ENCODE data around the gene UGT1A1. TPM values are rescaled to one million over a fixed set of nuclear protein-coding genes. Genes with fewer than 3 reads are reported as not detected.

Gene UGT1A1
- total RNA-seq, 1 experiment from 2014 or later: 0.33 TPM

DNA sequence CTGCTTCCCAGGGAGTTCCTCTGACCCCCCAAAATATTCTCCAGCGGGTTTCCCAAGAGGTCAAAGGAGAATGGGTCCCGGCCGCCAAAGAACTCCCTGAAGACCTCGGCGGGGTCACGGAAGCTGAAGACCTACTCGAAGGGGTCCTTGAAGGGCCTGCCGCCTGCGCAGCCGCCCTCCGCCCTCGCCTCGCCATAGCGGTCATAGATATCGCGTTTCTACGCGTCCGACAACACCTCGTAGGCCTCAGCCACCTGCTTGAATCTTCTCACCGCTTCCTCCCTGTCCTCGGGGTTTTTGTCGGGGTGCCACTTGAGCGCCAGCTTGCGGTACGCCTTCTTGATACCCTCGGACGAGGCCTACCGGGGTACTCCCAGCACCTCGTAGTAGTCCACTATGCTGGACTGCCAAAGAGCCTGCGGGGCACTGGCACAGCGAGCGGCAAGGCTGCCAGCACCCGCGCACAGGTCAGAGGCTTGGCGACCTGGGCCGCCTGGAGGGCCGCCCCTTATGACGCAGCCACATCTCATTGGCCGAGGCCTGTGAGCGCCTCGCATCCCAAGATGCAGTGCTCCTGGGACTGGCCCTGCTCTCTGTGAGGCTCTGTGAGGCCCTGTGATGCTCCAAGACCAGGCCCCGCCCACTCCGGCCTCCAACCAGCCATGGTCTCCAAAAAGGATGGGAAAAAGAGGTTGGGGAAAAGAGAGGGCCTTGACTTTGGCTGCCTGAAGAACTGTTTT is 5.0 kb upstream of the UGT1A1 start:
- H3K4me1 ChIP-seq (ENCODE audit: insufficient read depth, low read length): no peaks in the 10 kb centered on the region
- H3K9me3 ChIP-seq (ENCODE audit: low read length): no peaks in the 10 kb centered on the region
- no peak overlapping the region for H3K4me2 ChIP-seq (ENCODE audit: low read length)
- H3K27ac ChIP-seq (ENCODE audit: low read length): no peak overlapping the region
- H2AFZ ChIP-seq (ENCODE audit: low read length): no peak overlapping the region
- H3K36me3 ChIP-seq (ENCODE audit: low read depth, low read length): no peaks in the 10 kb centered on the region
- H3K79me2 ChIP-seq (ENCODE audit: low read length): no peaks in the 10 kb centered on the region
- ChIA-PET POLR2A (ENCODE audit: unreplicated experiment) (no interaction called here), CTCF (no interaction called here)
- no peaks in the 10 kb centered on the region for H3K9me2 ChIP-seq (replicated peaks; ENCODE audit: low read length)
- no peak overlapping the region for H3K9ac ChIP-seq (ENCODE audit: low read length)
- no peaks in the 10 kb centered on the region for H4K20me1 ChIP-seq (ENCODE audit: low read length)
- no peaks in the 10 kb centered on the region for H3K27me3 ChIP-seq (ENCODE audit: low read length)
- TF ChIP-seq EZH2phosphoT487 (IDR thresholded peaks at IDR 0.05; ENCODE audit: borderline replicate concordance, low read length): no peak
- TF ChIP-seq EZH2 (IDR thresholded peaks at IDR 0.05; ENCODE audit: low read length, unreplicated experiment): no peak
- TF ChIP-seq, protein P1, sequence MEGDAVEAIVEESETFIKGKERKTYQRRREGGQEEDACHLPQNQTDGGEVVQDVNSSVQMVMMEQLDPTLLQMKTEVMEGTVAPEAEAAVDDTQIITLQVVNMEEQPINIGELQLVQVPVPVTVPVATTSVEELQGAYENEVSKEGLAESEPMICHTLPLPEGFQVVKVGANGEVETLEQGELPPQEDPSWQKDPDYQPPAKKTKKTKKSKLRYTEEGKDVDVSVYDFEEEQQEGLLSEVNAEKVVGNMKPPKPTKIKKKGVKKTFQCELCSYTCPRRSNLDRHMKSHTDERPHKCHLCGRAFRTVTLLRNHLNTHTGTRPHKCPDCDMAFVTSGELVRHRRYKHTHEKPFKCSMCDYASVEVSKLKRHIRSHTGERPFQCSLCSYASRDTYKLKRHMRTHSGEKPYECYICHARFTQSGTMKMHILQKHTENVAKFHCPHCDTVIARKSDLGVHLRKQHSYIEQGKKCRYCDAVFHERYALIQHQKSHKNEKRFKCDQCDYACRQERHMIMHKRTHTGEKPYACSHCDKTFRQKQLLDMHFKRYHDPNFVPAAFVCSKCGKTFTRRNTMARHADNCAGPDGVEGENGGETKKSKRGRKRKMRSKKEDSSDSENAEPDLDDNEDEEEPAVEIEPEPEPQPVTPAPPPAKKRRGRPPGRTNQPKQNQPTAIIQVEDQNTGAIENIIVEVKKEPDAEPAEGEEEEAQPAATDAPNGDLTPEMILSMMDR (conservative IDR thresholded peaks at IDR 0.05; ENCODE audit: low read depth, low read length): no peak
- intact Hi-C loops (cut with micrococcal nuclease): no loop called here
- no peaks in the 10 kb centered on the region for H3F3A ChIP-seq (ENCODE audit: low read length, unreplicated experiment)
- H3K4me3 ChIP-seq (ENCODE audit: low read length): no peak overlapping the region
- BruUV-seq (replicated peaks): no TSS peak
- ATAC-seq: no peak
- no peak for DNase-seq

DNA sequence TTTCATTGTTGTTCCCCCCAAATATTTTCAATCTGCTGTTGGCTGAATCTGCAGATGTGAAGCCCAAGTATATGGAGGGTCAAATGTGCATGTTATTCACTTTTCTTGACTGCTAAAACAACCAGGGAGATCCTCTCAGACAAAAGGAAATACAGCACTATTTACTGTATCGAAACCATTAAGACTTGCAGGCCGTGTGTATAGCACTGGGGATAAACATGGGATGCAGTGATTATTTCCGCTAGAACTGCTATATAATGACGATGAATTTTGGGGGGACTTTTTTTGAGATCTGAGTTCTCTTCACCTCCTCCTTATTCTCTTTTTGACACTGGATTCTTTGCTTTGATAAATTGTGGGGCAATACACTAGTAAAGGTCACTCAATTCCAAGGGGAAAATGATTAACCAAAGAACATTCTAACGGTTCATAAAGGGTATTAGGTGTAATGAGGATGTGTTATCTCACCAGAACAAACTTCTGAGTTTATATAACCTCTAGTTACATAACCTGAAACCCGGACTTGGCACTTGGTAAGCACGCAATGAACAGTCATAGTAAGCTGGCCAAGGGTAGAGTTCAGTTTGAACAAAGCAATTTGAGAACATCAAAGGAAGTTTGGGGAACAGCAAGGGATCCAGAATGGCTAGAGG is 3.5 kb upstream of the UGT1A1 start:
- no peak for DNase-seq
- no peaks in the 10 kb centered on the region for H3K9me3 ChIP-seq (ENCODE audit: low read length)
- H3K4me3 ChIP-seq (ENCODE audit: low read length): no peak overlapping the region
- H4K20me1 ChIP-seq (ENCODE audit: low read length): no peaks in the 10 kb centered on the region
- no TSS peak for BruUV-seq (replicated peaks)
- no peaks in the 10 kb centered on the region for H3K9me2 ChIP-seq (replicated peaks; ENCODE audit: low read length)
- H3K79me2 ChIP-seq (ENCODE audit: low read length): no peaks in the 10 kb centered on the region
- H3K36me3 ChIP-seq (ENCODE audit: low read depth, low read length): no peaks in the 10 kb centered on the region
- no peaks in the 10 kb centered on the region for H3K4me1 ChIP-seq (ENCODE audit: insufficient read depth, low read length)
- no peak overlapping the region for H3K9ac ChIP-seq (ENCODE audit: low read length)
- POLR2A ChIA-PET (ENCODE audit: unreplicated experiment): no interaction called here
- H3F3A ChIP-seq (ENCODE audit: low read length, unreplicated experiment): no peaks in the 10 kb centered on the region
- ATAC-seq: peak; percentile 33
- H3K4me2 ChIP-seq (ENCODE audit: low read length): no peak overlapping the region
- CTCF ChIA-PET: no interaction called here
- TF ChIP-seq, protein P1 (conservative IDR thresholded peaks at IDR 0.05; ENCODE audit: low read depth, low read length): no peak
- TF ChIP-seq EZH2 (IDR thresholded peaks at IDR 0.05; ENCODE audit: low read length, unreplicated experiment): no peak
- no peak for TF ChIP-seq EZH2phosphoT487 (IDR thresholded peaks at IDR 0.05; ENCODE audit: borderline replicate concordance, low read length)
- no peak overlapping the region for H3K27ac ChIP-seq (ENCODE audit: low read length)
- no peak overlapping the region for H2AFZ ChIP-seq (ENCODE audit: low read length)
- no peaks in the 10 kb centered on the region for H3K27me3 ChIP-seq (ENCODE audit: low read length)
- intact Hi-C loops (cut with micrococcal nuclease): no loop called here

GRCh38 chr2:233758141-233758540 is 1.9 kb upstream of the UGT1A1 start:
- H3K27me3 ChIP-seq (ENCODE audit: low read length): no peaks in the 10 kb centered on the region
- no peaks in the 10 kb centered on the region for H3F3A ChIP-seq (ENCODE audit: low read length, unreplicated experiment)
- no peak overlapping the region for H3K27ac ChIP-seq (ENCODE audit: low read length)
- H3K9ac ChIP-seq (ENCODE audit: low read length): no peak overlapping the region
- H3K36me3 ChIP-seq (ENCODE audit: low read depth, low read length): no peaks in the 10 kb centered on the region
- ChIA-PET POLR2A (ENCODE audit: unreplicated experiment) (no interaction called here), CTCF (no interaction called here)
- no peak overlapping the region for H3K4me2 ChIP-seq (ENCODE audit: low read length)
- H2AFZ ChIP-seq (ENCODE audit: low read length): no peak overlapping the region
- H3K9me3 ChIP-seq (ENCODE audit: low read length): no peaks in the 10 kb centered on the region
- ATAC-seq (no peak), DNase-seq (no peak)
- no peaks in the 10 kb centered on the region for H3K79me2 ChIP-seq (ENCODE audit: low read length)
- TF ChIP-seq EZH2 (IDR thresholded peaks at IDR 0.05; ENCODE audit: low read length, unreplicated experiment) (no peak), EZH2phosphoT487 (IDR thresholded peaks at IDR 0.05; ENCODE audit: borderline replicate concordance, low read length) (no peak)
- TF ChIP-seq, protein P1 (conservative IDR thresholded peaks at IDR 0.05; ENCODE audit: low read depth, low read length): no peak
- peaks cover under 1% of the 10 kb centered on the region; the same call in 1 of the 2 replicates for H3K4me1 ChIP-seq (ENCODE audit: insufficient read depth, low read length)
- no peaks in the 10 kb centered on the region for H4K20me1 ChIP-seq (ENCODE audit: low read length)
- H3K9me2 ChIP-seq (replicated peaks; ENCODE audit: low read length): no peaks in the 10 kb centered on the region
- BruUV-seq (replicated peaks): no TSS peak
- H3K4me3 ChIP-seq (ENCODE audit: low read length): no peak overlapping the region
- intact Hi-C loops (cut with micrococcal nuclease): loop anchor here (2.0 kb wide), 1 partner anchor 57 kb away; no protein-coding TSS in a partner anchor

All from PC-3 (cell line).